ENCODE measurements around the gene RAB29. TPM values are rescaled to one million over a fixed set of nuclear protein-coding genes. Genes with fewer than 3 reads are reported as not detected.
A peak's percentile ranks its signal among the peaks of the same experiment; 100 is the strongest.

RAB29 gene
- total and polyA plus RNA-seq, 9 of the 15 experiments (the other 6 are each of a cell fraction or from before 2014, with no cell fraction given), result 6.3 to 17.6 (median 8.0) TPM

DNA sequence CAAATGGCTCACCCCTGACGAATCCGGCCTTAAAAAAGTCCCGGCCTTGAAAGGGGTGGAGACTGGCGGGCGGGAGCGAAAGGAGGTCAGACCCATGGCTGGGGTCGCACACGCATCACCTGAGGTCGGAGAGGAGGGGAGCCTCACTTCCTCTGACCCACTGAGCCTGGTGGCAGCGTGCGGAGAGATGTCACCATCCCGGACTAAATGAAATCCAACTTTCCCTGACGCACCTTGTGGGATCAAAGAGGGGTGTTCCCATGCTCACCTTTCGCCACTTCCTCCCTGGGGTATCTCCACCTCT, 38.4 kb upstream of the RAB29 start (continued):
- no peak for TF ChIP-seq STAG1 (CRISPR knock-in tag; IDR thresholded peaks at IDR 0.05; ENCODE audit: borderline replicate concordance)
- TF ChIP-seq NFYB (IDR thresholded peaks at IDR 0.05; ENCODE audit: extremely low read depth, insufficient read length), result no peak
- peak; percentile 37; the same call in 1 of the 2 replicates for TF ChIP-seq SPI1 (IDR thresholded peaks at IDR 0.05; ENCODE audit: borderline replicate concordance, low read depth, low read length)

DNA sequence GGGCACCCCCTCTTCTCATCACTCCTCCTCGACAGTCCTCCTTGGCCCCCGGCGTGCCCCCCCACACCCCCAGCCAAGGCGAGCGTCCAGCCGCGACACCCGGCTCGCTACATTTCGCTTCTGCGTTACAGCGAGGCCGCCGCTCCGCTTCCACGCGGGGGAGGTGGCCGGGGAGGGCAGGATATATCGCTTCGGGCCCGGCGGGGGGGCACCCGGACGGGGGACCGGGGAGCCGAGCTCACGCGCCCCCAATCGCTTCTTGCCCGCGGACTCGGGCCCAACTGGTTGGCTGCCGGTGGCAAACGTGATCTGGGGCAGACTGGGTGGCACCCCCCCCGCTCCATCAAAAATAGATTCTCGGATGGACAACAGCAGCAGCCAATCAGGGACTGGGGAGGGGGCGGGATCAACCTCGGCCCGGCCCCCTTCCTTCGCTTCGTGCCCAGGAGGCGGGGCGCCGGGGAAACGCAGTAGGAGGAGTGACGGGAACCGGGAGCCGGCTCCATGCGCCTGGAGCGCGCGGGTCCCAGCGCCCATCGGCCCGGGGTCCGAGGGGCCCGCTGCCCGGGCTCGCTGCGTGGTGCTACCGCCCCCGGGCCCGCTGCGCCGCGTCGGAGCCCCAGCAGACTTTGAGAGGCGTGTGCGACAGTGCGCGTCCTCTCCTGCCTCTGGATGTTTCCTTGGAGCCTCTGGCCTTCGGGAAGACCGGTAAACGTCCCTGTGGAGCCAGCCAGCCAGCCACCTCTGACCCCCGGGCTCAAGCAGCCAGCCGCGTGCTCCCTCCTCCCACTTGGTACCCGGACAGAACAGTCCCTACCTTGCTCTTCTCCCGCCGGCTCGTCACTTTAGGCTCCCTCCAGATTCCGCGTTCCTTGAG, 37.8 kb upstream of the RAB29 start, which contains the start of gene SLC41A1:
Gene SLC41A1, minus strand, starts transcription at position 321 of the 877 bp plus-strand sequence. CDS start 2,757 bp downstream, outside the sequence.
- H3K9ac ChIP-seq (ENCODE audit: insufficient read depth in 1 of 2, low read depth in 2 of 2, low read length in 2 of 2), result peak within 1 kb of the TSS; percentile 60 to 93
- intact Hi-C loops (cut with micrococcal nuclease) (loop anchor here (1.0 to 5.0 kb wide), 2 partner anchors 63 to 94 kb away; partner anchors contain the start of gene NUCKS1), in situ Hi-C loops (cut with MboI) (no loop called here)
- H3K9me1 ChIP-seq (ENCODE audit: control insufficient read depth, insufficient read depth, low read length), result no peaks in the 10 kb centered on the region
- H3K4me2 ChIP-seq (ENCODE audit: insufficient read depth, low read length), result peak within 1 kb of the TSS; percentile 94
- peaks cover 18% of the 10 kb centered on the region; the same call in 2 of the 3 replicates for H3K36me3 ChIP-seq (ENCODE audit: control insufficient read depth, insufficient read depth, low read length)
- H3K79me2 ChIP-seq (ENCODE audit: control insufficient read depth, insufficient read depth, low read length), result peaks cover 40% of the 10 kb centered on the region
- ChIA-PET CTCF (ENCODE audit: low intra/inter-chr PET ratio) (no interaction called here), POLR2A (interaction anchor here (0.6 to 2.7 kb wide), 3 partner anchors 9 to 17 kb away, joined by 3 to 15 read pairs (median 3); no protein-coding TSS in a partner anchor)
- peak within 1 kb of the TSS; percentile 60 for H3K27ac ChIP-seq (ENCODE audit: extremely low read depth, low read depth, low read length)
- BruUV-seq (replicated peaks), result no TSS peak
- no peaks in the 10 kb centered on the region for H3K9me3 ChIP-seq (replicated peaks; ENCODE audit: control insufficient read depth, insufficient read depth, low read depth, low read length)
- ATAC-seq (peak; percentile 95), FAIRE-seq (peak; percentile 79), DNase-seq (ENCODE audit: extremely low read depth in 1 of 4, low spot score in 3 of 4) (peak; percentile 95 to 100 (median 100))
- H3K4me3 ChIP-seq, result peak within 1 kb of the TSS; percentile 85
- under 1% methylated on average over 65 of the region's 83 CpGs for WGBS (ENCODE audit: insufficient coverage, low coverage, missing lambda C conversion rate)
- H3K4me1 ChIP-seq (replicated peaks in 1 of 2; ENCODE audit: control insufficient read depth in 2 of 2, insufficient read depth in 2 of 2, low read length in 2 of 2), result peaks cover 32 to 41% of the 10 kb centered on the region in 2 experiments; a peak in 4 of 5 replicates
- H3K27me3 ChIP-seq (ENCODE audit: control insufficient read depth in 2 of 2, insufficient read depth in 2 of 2, low read length in 2 of 2), result no peaks in the 10 kb centered on the region
- H4K20me1 ChIP-seq (replicated peaks; ENCODE audit: control insufficient read depth, insufficient read depth, low read length), result peaks cover 19% of the 10 kb centered on the region; the same call in 1 of the 2 replicates
- peak within 1 kb of the TSS; percentile 94 for H2AFZ ChIP-seq (ENCODE audit: low read depth, low read length)
- TF ChIP-seq ILF3 (IDR thresholded peaks at IDR 0.05; ENCODE audit: borderline replicate concordance) (no peak; the same call in 1 of the 2 replicates), CHD2 (IDR thresholded peaks at IDR 0.05; ENCODE audit: low read depth, low read length) (peak; percentile 69), ZNF311 (CRISPR knock-in tag; IDR thresholded peaks at IDR 0.05) (no peak), TEAD1 (CRISPR knock-in tag; IDR thresholded peaks at IDR 0.05) (0 out of 4 replicates have a peak, but pooled peaks of 1 of the 2 experiments have one; percentile 3), CCNT2 (IDR thresholded peaks at IDR 0.05; ENCODE audit: borderline replicate concordance, extremely low read depth, insufficient read length, low read depth, low read length) (peak; percentile 78), ZNF778 (CRISPR knock-in tag; IDR thresholded peaks at IDR 0.05) (no peak), MTA3 (IDR thresholded peaks at IDR 0.05; ENCODE audit: borderline replicate concordance) (peak; percentile 56), ZNF212 (CRISPR knock-in tag; IDR thresholded peaks at IDR 0.05) (no peak), PCBP2 (IDR thresholded peaks at IDR 0.05; ENCODE audit: low read depth, low read length, poor library complexity, severe bottlenecking) (no peak), RBM25 (IDR thresholded peaks at IDR 0.05; ENCODE audit: low read depth, low read length, severe bottlenecking) (peak; percentile 89), BRF1 (IDR thresholded peaks at IDR 0.05; ENCODE audit: borderline replicate concordance, extremely low read depth, insufficient read length) (no peak)
- TF ChIP-seq, protein P1, sequence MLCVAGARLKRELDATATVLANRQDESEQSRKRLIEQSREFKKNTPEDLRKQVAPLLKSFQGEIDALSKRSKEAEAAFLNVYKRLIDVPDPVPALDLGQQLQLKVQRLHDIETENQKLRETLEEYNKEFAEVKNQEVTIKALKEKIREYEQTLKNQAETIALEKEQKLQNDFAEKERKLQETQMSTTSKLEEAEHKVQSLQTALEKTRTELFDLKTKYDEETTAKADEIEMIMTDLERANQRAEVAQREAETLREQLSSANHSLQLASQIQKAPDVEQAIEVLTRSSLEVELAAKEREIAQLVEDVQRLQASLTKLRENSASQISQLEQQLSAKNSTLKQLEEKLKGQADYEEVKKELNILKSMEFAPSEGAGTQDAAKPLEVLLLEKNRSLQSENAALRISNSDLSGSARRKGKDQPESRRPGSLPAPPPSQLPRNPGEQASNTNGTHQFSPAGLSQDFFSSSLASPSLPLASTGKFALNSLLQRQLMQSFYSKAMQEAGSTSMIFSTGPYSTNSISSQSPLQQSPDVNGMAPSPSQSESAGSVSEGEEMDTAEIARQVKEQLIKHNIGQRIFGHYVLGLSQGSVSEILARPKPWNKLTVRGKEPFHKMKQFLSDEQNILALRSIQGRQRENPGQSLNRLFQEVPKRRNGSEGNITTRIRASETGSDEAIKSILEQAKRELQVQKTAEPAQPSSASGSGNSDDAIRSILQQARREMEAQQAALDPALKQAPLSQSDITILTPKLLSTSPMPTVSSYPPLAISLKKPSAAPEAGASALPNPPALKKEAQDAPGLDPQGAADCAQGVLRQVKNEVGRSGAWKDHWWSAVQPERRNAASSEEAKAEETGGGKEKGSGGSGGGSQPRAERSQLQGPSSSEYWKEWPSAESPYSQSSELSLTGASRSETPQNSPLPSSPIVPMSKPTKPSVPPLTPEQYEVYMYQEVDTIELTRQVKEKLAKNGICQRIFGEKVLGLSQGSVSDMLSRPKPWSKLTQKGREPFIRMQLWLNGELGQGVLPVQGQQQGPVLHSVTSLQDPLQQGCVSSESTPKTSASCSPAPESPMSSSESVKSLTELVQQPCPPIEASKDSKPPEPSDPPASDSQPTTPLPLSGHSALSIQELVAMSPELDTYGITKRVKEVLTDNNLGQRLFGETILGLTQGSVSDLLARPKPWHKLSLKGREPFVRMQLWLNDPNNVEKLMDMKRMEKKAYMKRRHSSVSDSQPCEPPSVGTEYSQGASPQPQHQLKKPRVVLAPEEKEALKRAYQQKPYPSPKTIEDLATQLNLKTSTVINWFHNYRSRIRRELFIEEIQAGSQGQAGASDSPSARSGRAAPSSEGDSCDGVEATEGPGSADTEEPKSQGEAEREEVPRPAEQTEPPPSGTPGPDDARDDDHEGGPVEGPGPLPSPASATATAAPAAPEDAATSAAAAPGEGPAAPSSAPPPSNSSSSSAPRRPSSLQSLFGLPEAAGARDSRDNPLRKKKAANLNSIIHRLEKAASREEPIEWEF (CRISPR knock-in tag; IDR thresholded peaks at IDR 0.05), result no peak

Data from K562 (cell line).